SU-DHL-6 (cell line): ENCODE measurements around the gene ZNF609.

Experiments used
- H2AFZ ChIP-seq: fragments of 200-600 bp; sonication (generic); 2 replicates; pipeline ENCODE4 v1.6.1; 2014; ENCODE audit warnings: low read depth, mild to moderate bottlenecking, moderate library complexity, mixed read lengths, antibody characterized with exemption, low read length; ENCODE audit not compliant: severe bottlenecking
- H3F3A ChIP-seq: fragments of 200-600 bp; shearing (Covaris generic); 2 replicates; pipeline ENCODE4 v1.6.0; 2016; ENCODE audit warnings: antibody characterized with exemption, mild to moderate bottlenecking; ENCODE audit not compliant: insufficient read depth
- H3K27ac ChIP-seq: fragments of 200-600 bp; sonication (generic); 2 replicates; pipeline ENCODE4 v1.5.1; 2016; ENCODE audit warnings: low read depth, mild to moderate bottlenecking, low read length, moderate library complexity, mixed read lengths
- H3K27me3 ChIP-seq: fragments of 200-600 bp; sonication (generic), shearing (Covaris generic); 2 replicates; pipeline ENCODE4 v1.6.0; 2014; ENCODE audit warnings: mild to moderate bottlenecking, low read length
- H3K36me3 ChIP-seq: fragments of 200-600 bp; sonication (generic); 2 replicates; pipeline ENCODE4 v1.6.1; 2014; ENCODE audit warnings: mild to moderate bottlenecking, low read length, mixed read lengths
- H3K4me2 ChIP-seq: fragments of 300-600, 200-600 bp; shearing (Covaris generic), sonication (generic); 2 replicates; pipeline ENCODE4 v1.6.0; 2014; ENCODE audit warnings: low read length, low read depth, mild to moderate bottlenecking; ENCODE audit not compliant: poor library complexity, severe bottlenecking
- H3K4me3 ChIP-seq: fragments of 200-600 bp; sonication (generic); 2 replicates; pipeline ENCODE4 v1.5.1; 2014; ENCODE audit warnings: antibody characterized with exemption, low read length, mild to moderate bottlenecking, mixed read lengths; ENCODE audit not compliant: insufficient read depth, poor library complexity, severe bottlenecking
- H3K79me2 ChIP-seq: fragments of 200-600 bp; sonication (generic); 2 replicates; pipeline ENCODE4 v1.6.1; 2014; ENCODE audit warnings: mild to moderate bottlenecking, low read length, moderate library complexity; ENCODE audit not compliant: insufficient read depth
- H3K9ac ChIP-seq: fragments of 200-600 bp; sonication (generic); 2 replicates; pipeline ENCODE4 v1.7.0; 2014; ENCODE audit warnings: mild to moderate bottlenecking, low read length
- H3K9me2 ChIP-seq: fragments of 200-600 bp; sonication (generic); replicated peaks from 2 replicates; pipeline ENCODE4 v1.6.1; 2014; ENCODE audit warnings: low read length; ENCODE audit not compliant: insufficient read depth
- H3K9me3 ChIP-seq: fragments of 200-600 bp; sonication (generic); 2 replicates; pipeline ENCODE4 v1.6.1; 2014; ENCODE audit warnings: low read length, mixed read lengths; ENCODE audit not compliant: insufficient read depth
- H4K20me1 ChIP-seq: fragments of 200-600 bp; sonication (generic); 2 replicates; pipeline ENCODE4 v1.6.1; 2014; ENCODE audit warnings: low read depth, mild to moderate bottlenecking, antibody characterized with exemption, low read length, moderate library complexity, mixed read lengths
- EZH2phosphoT487 ChIP-seq: fragments of 200-600 bp; sonication (generic), shearing (Covaris generic); conservative IDR thresholded peaks from 2 replicates; pipeline ENCODE4 v1.6.1; 2018; ENCODE audit warnings: mild to moderate bottlenecking, antibody characterized with exemption, low read length, moderate library complexity, mixed read lengths
- TF ChIP-seq, protein P1 (sequence below): fragments of 200-600 bp; sonication (generic); IDR thresholded peaks from one replicate; pipeline ENCODE4 v1.5.1; 2017; ENCODE audit warnings: antibody characterized with exemption, mild to moderate bottlenecking, low read length, moderate library complexity; ENCODE audit not compliant: insufficient read depth, poor library complexity, severe bottlenecking

ZNF609 gene

DNA sequence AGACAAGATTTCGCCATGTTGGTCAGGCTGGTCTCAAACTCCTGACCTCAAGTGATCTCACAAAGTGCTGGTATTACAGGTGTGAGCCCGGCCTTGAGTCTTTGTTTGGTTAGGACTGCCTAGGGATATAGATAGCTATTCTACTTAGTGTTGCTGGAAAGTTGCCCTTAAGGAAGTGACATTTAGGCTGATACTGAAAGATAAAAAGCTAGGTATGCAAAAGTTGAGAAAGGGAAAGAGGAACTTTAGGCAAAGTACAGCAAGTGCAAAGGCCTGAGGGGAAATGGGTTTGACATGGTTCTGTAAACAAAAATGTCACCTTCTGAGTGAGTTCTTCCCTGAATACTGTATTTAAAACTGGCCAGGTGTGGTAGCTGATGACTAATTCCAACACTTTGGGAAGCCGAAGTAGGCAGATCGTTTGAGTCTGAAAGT lies 111.5 kb downstream of the ZNF609 start:
- Histone ChIP-seq H3K9me2 (no peaks in the 10 kb centered on the region), H3K27me3 (no peaks in the 10 kb centered on the region), H3K27ac (peak overlapping the region; percentile 20), H4K20me1 (no peaks in the 10 kb centered on the region), H3K9ac (no peak overlapping the region), H3K36me3 (0 out of 2 replicates have a peak, but pooled peaks cover 4% of the 10 kb centered on the region), H3K79me2 (peaks cover 24% of the 10 kb centered on the region), H3K4me2 (peak overlapping the region; percentile 22), H3F3A (0 out of 2 replicates have a peak, but pooled peaks cover 10% of the 10 kb centered on the region), H3K9me3 (no peaks in the 10 kb centered on the region), H3K4me3 (no peak overlapping the region), H2AFZ (no peak overlapping the region)
- TF ChIP-seq EZH2phosphoT487 = no peak
- TF ChIP-seq, protein P1, sequence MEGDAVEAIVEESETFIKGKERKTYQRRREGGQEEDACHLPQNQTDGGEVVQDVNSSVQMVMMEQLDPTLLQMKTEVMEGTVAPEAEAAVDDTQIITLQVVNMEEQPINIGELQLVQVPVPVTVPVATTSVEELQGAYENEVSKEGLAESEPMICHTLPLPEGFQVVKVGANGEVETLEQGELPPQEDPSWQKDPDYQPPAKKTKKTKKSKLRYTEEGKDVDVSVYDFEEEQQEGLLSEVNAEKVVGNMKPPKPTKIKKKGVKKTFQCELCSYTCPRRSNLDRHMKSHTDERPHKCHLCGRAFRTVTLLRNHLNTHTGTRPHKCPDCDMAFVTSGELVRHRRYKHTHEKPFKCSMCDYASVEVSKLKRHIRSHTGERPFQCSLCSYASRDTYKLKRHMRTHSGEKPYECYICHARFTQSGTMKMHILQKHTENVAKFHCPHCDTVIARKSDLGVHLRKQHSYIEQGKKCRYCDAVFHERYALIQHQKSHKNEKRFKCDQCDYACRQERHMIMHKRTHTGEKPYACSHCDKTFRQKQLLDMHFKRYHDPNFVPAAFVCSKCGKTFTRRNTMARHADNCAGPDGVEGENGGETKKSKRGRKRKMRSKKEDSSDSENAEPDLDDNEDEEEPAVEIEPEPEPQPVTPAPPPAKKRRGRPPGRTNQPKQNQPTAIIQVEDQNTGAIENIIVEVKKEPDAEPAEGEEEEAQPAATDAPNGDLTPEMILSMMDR = no peak

DNA sequence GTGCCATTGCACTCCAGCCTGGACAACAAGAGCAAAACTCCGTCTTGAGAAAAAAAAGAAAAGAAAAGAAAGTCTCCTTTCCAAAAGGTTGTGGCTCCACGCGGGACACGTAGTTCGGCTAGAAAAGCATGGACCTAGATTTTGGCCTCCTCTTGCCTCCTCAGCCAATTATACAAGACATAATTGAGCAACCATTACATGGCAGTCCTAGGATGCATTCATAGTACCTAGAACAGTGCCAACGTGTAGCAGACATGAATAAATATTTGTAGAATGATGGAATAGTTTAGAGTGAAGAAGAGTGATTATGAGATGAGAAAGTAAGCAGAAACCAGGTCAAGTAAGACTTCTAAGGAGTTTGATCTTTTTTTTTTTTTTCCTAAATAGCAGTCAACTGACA lies 112.5 kb downstream of the ZNF609 start:
- no peak overlapping the region for H3K9ac ChIP-seq
- H3K9me2 ChIP-seq = no peaks in the 10 kb centered on the region
- H3K36me3 ChIP-seq = 0 out of 2 replicates have a peak, but pooled peaks cover 4% of the 10 kb centered on the region
- H3K4me2 ChIP-seq = no peak overlapping the region
- no peaks in the 10 kb centered on the region for H3K27me3 ChIP-seq
- TF ChIP-seq, protein P1 = no peak
- no peak for TF ChIP-seq EZH2phosphoT487
- 0 out of 2 replicates have a peak, but pooled peaks cover 10% of the 10 kb centered on the region for H3F3A ChIP-seq
- no peak overlapping the region for H3K4me3 ChIP-seq
- no peaks in the 10 kb centered on the region for H3K9me3 ChIP-seq
- H3K79me2 ChIP-seq = peaks cover 24% of the 10 kb centered on the region
- no peak overlapping the region for H2AFZ ChIP-seq
- H3K27ac ChIP-seq = no peak overlapping the region
- H4K20me1 ChIP-seq = no peaks in the 10 kb centered on the region

DNA sequence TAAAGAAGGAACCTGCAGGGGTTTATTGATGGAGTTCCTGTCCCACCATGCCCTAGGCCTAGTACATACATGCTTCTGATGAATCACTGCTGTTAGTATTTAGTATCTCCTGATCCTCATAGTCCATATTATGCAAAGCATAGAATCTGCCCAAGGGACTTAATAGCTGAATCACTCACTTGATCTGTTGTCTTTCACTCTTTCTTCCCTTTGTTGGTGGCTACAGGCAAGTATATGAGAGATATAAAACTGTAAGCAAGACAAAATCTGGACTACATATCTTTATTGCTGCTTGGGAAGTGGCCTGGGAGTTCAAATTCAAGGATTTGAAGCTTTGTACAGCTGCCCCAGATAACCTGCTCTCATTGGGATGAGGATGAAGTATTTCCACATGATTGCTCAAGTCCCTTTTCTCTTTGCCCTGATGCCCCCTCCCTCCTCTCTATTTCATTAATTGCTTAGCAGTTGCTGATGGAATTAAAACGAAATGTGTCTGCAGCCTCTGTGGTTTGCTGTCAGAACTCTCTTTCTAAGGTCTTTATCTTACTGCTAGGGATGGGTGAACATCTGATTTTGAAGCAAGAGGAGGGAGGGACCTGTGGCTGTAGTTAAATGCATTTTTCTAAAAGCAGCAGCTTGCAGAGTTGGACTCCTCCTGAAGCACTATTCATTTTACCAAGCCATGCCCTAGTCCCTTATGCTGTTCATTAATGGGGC lies 114.1 kb downstream of the ZNF609 start:
- H3K36me3 ChIP-seq = 0 out of 2 replicates have a peak, but pooled peaks cover 4% of the 10 kb centered on the region
- no peaks in the 10 kb centered on the region for H3K27me3 ChIP-seq
- TF ChIP-seq, protein P1 = no peak
- no peak for TF ChIP-seq EZH2phosphoT487
- 0 out of 2 replicates have a peak, but pooled peaks cover 4% of the 10 kb centered on the region for H3F3A ChIP-seq
- no peak overlapping the region for H3K9ac ChIP-seq
- H3K9me2 ChIP-seq = no peaks in the 10 kb centered on the region
- no peak overlapping the region for H2AFZ ChIP-seq
- H3K79me2 ChIP-seq = peaks cover 24% of the 10 kb centered on the region
- H3K4me2 ChIP-seq = no peak overlapping the region
- H3K9me3 ChIP-seq = no peaks in the 10 kb centered on the region
- no peak overlapping the region for H3K27ac ChIP-seq
- H3K4me3 ChIP-seq = no peak overlapping the region
- no peaks in the 10 kb centered on the region for H4K20me1 ChIP-seq
